NCI-H2081 treated with DMSO at 0.1 percent for 48 hours (cell line): ENCODE results near the gene MT1A.
"Not testable (repeated sequence)": the region's sequence is repeated elsewhere in the genome, so short reads cannot be mapped to it uniquely, and the experiment has no call there.

ENCODE experiments used
- DNase-seq: peaks from one replicate; lab custom pipeline; 2025; lab: John Stamatoyannopoulos, UW

MT1A gene

GRCh38 chr16:56658327-56658875 is 19.9 kb downstream of the MT1A start:
- no peak for DNase-seq

DNA sequence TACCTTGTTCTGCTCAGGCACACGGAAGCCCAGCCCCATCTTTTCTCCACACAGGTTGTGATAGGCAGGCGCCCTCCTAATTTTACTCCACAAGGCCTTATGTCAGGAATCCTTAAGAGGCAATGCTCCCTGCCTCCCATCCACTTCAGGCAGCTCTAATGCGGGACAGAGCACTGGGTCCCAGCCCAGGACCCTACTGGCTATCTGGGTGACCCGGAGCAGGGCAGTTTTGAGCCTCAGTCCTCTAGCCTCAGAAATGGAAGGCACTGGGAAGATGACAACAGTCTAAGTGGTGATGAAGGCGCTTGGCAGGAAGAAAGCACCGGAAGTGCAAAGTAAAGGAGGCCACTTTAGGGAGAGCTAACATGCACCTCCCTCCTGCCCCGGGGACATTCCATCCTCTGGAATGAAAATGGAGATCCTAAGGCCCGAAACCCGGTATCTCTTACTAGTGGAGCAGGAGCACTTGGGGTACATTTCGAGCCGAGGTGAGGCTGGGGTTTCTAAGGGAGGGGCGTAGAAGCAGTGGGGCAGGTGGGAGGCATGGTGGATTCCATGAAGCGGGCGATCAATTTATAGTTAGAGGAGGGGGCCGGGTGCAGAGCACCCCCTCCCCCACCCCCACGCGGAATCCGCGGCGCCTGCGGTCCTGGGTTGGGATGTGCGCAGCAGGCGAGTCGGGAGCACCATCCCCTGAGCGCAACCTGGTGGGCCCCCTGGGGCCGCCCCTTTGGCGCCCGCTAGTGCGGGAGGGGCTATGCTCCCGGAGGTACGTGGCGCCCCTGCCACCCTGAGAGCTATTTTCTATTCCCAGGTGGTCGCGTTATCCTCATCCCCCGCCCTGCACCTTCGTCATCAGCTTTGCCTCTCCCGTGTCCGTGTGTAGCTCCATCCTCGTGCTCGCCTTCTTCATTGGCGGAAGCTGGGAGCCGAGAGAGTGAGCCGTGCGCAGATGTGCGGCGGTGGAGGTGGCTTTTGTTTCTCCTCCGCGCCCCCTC is 24.2 kb downstream of the MT1A start:
- no peak for DNase-seq

GRCh38 chr16:56664506-56664905 is 26.0 kb downstream of the MT1A start:
- no peak for DNase-seq

DNA sequence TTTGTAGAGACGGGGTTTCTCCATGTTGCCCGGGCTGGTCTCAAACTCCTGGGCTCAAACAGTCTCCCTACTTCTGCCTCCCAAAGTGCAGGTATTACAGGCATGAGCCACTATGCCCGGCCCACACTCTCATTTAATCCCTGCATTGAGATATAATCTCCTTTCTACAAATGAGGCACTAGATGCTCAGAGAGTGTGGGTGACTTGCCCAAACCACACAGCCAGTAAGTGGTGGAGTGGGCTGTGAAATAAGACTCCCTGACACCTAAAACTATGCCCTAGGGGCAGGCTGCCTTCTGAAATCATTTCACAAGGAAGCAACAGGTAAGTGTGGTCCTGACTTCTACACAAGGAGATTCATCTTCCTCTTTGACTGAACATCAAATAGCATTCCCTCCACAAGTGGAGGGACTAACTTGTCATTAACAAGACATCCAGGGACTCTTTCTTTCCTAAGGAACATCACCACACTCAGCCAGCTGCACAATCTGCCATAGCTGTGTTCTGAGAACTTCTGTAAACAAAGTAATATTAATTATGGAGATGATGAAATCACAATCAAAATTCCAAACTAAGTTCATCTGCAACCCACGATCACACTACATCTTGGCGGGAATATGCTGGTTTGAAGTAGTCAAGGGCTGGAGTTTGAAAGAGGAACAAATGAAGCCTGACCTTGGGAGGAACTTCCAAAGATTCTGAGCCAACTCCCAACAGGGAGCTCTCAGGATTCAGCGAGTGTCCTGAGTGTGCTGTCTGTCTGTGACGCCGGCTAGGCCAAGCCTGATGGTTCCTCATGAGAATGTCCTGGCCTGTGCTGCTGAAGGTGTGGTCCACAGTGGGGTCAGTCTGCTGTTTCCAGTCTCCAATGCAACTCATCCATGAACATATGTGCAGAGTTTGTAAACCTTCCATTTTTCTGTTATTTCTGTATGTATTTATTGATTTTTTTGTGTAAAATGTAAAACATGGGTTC is 27.1 kb downstream of the MT1A start:
- not testable (repeated sequence) for DNase-seq

GRCh38 chr16:56667581-56668571 is 29.4 kb downstream of the MT1A start, which contains the start of gene MT1G:
Gene MT1G, minus strand, starts transcription at chr16:56668065. Its CDS starts 72 bp downstream, at chr16:56667993.
- DNase-seq = no peak

DNA sequence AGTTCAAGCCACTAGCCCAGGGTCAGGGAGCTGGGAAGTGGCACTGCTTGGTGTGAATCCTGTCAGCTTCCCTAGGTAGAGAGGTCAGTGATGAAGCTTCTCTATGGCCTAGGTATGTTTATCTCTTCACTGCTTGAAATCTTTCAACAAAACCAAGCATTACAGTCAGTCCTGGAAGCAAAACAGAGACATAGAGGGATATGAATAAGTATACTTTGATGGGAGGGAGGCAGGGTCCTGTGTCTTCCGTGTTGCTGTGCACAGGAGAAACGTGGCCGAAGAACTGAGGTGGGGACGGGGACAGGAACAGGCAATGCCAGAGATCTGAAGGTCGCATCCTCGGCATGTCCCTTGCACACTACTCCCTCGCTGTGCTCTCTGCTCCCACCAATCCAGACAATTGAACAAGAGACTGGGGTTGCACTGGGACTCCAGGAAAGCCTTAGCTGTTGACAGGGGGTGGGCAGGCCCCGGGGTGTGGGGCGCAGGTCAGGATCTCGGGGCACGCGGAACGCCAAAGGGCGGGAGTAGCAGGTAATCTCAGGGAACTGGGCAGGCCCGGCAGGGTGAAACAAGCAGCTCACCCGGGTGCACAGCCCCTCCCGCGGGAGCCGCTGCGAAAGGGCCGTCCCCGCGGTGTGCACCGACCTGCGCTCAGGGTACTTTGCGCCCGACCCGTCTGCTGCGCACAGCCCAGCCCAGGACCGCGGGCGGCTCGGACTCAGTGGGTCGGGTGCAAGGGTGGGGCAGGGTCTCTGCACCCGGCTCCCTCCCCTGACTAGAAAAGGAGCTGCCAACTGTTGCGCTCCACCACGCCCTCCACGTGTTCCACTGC is 30.8 kb downstream of the MT1A start, which contains the start of gene MT1H:
MT1H (plus strand) TSS at position 810 of the 835 bp plus-strand sequence. CDS start 71 bp downstream, outside the sequence.
- no peak for DNase-seq

DNA sequence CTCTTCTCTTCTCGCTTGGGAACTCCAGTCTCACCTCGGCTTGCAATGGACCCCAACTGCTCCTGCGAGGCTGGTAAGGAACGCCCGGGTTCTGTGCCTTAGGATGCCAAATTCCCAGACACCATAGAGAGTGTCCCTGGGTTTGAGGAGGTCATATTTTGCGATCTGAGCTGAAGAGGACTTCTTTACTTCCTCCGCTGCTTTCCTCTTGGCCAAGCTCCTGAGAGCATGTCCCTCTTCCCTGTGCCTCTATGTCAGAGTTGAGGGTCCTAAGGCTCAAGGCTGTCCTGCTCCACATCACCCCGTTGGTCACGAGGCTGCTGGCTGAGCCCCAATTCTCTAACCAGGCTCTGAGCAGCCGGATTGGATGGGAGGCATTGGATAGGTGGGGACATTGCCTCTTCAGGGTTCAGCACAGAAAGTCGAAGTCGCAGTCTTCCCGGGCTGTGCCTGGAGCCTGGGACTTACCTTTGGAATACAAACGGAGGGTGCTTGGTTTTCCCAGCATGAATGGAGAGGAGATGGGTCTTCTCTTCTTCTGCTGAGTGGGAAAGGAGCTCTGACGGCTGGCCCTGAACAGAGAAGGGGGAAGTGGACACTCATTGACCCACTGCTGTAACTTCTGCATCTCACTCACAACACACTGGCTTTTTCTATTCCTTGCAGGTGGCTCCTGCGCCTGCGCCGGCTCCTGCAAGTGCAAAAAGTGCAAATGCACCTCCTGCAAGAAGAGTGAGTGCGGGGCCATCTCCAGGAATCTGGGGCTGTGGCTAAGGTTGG is 31.6 kb downstream of the MT1A start:
- no peak for DNase-seq

- no peak for DNase-seq
These were observed 32.1 kb downstream of the MT1A start for GRCh38 chr16:56670620-56670934.

GRCh38 chr16:56671691-56672090 is 33.2 kb downstream of the MT1A start:
- DNase-seq = not testable (repeated sequence)

DNA sequence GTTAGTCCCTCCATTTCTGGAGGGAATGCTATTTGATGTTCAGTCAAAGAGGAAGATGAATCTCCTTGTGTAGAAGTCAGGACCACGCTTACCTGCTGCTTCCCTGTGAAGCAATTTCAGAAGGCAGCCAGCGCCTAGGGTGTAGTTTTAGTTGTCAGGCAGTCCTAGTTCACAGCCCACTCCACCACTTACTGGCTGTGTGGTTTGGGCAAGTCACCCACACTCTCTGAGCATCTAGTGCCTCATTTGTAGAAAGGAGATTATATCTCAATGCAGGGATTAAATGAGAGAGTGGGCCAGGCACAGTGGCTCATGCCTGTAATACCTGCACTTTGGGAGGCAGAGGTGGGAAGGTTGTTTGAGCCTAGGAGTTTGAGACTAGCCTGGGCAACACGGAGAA is 33.7 kb downstream of the MT1A start:
- not testable (repeated sequence) for DNase-seq

GRCh38 chr16:56672761-56673536 is 34.5 kb downstream of the MT1A start:
- DNase-seq = no peak

DNA sequence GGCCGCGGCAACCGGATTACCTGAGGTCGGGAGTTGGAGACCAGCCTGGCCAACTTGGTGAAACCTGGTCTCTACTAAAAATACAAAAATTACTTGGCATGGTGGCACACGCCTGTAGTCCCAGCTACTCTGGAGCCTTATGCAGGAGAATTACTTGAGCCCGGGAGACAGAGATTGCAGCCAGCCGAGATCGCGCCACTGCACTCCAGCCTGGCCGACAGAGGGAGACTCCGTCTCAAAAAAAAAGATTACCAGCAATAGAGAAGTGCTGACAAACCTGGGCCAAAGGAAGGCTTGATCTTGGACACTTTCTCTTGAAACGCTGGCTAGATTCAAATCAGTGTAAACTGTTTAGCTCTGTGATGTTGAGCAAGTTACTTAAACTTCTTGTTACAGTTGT is 35.5 kb downstream of the MT1A start:
- DNase-seq = no peak

GRCh38 chr16:56674570-56674969 is 36.1 kb downstream of the MT1A start:
- not testable (repeated sequence) for DNase-seq

- DNase-seq = no peak
These were observed 37.3 kb downstream of the MT1A start for GRCh38 chr16:56675685-56676210.

- no peak for DNase-seq
These were observed 39.0 kb downstream of the MT1A start for GRCh38 chr16:56677474-56677873.

GRCh38 chr16:56679078-56679730 is 40.7 kb downstream of the MT1A start:
- no peak for DNase-seq

GRCh38 chr16:56679818-56680217 is 41.4 kb downstream of the MT1A start:
- DNase-seq = no peak
